WTC11 (cell line): ENCODE results near the gene GRAMD1A.

Experiments
- RELA ChIP-seq: sonication (generic); formaldehyde crosslinking; IDR thresholded peaks from 2 replicates; pipeline ENCODE4 v1.8.1; 2022; ENCODE audit warnings: missing genetic modification reagents, mild to moderate bottlenecking, borderline replicate concordance
- ZNF138 ChIP-seq: sonication (generic); formaldehyde crosslinking; conservative IDR thresholded peaks from 2 replicates; pipeline ENCODE4 v1.8.1; 2022; ENCODE audit warnings: mild to moderate bottlenecking, moderate library complexity, missing genetic modification reagents
- TF ChIP-seq, protein P1 (sequence below): sonication (generic); formaldehyde crosslinking; conservative IDR thresholded peaks from 2 replicates; pipeline ENCODE4 v1.8.1; 2023; ENCODE audit warnings: mild to moderate bottlenecking, low read depth, missing genetic modification reagents, moderate library complexity

DNA sequence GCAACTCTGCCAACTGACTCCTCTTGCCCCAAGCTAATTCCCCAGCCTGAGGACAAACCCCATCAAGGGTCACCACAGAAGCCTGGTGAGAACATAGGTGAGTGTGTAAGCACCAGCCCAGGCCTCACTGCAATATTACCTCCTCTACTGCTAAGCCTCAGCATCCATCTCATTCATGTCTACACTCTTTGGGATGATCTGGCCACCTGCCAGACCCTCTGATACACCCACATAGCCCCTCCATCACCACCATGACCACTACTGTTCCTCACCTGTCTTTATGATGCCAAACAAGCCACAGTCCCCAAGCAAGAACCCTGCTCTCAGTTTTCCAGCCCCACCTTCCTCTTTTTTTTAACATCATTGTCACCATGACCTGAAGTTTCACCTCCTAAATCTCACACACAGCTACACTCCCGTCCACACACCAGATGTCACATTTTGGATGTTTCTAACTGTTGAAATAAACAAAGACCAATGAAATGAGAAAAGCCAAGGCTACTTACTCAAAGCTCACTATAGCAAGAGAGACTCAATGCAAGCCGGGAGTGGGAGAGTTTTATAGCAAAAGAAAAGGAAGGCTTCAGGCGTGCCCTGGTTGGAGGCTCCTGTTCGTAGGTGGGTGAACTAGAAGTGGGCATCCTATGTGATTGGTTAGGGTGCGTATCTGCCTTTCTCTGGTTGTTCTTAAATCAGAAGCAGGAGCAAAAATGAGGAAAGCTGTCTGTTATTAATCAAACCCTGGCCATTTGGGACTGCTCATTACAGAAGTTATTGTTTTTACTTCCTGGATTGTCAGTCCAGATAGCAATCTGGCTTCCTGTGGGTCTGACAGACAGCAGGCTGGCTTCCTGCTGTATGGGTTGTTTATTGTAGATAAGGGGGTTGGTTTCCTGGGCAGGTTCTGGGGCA lies 38.1 kb upstream of the GRAMD1A start:
- TF ChIP-seq ZNF138 (CRISPR knock-in tag) = no peak
- TF ChIP-seq RELA (CRISPR knock-in tag) = no peak
- TF ChIP-seq, protein P1, sequence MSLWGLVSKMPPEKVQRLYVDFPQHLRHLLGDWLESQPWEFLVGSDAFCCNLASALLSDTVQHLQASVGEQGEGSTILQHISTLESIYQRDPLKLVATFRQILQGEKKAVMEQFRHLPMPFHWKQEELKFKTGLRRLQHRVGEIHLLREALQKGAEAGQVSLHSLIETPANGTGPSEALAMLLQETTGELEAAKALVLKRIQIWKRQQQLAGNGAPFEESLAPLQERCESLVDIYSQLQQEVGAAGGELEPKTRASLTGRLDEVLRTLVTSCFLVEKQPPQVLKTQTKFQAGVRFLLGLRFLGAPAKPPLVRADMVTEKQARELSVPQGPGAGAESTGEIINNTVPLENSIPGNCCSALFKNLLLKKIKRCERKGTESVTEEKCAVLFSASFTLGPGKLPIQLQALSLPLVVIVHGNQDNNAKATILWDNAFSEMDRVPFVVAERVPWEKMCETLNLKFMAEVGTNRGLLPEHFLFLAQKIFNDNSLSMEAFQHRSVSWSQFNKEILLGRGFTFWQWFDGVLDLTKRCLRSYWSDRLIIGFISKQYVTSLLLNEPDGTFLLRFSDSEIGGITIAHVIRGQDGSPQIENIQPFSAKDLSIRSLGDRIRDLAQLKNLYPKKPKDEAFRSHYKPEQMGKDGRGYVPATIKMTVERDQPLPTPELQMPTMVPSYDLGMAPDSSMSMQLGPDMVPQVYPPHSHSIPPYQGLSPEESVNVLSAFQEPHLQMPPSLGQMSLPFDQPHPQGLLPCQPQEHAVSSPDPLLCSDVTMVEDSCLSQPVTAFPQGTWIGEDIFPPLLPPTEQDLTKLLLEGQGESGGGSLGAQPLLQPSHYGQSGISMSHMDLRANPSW (CRISPR knock-in tag) = no peak
